ENCODE results near the gene COL8A1. TPM values are rescaled to one million over a fixed set of nuclear protein-coding genes. Genes with fewer than 3 reads are reported as not detected.

The COL8A1 gene
- total and polyA plus RNA-seq, 5 donors: 16.5 to 57.5 (median 34.4) TPM

DNA sequence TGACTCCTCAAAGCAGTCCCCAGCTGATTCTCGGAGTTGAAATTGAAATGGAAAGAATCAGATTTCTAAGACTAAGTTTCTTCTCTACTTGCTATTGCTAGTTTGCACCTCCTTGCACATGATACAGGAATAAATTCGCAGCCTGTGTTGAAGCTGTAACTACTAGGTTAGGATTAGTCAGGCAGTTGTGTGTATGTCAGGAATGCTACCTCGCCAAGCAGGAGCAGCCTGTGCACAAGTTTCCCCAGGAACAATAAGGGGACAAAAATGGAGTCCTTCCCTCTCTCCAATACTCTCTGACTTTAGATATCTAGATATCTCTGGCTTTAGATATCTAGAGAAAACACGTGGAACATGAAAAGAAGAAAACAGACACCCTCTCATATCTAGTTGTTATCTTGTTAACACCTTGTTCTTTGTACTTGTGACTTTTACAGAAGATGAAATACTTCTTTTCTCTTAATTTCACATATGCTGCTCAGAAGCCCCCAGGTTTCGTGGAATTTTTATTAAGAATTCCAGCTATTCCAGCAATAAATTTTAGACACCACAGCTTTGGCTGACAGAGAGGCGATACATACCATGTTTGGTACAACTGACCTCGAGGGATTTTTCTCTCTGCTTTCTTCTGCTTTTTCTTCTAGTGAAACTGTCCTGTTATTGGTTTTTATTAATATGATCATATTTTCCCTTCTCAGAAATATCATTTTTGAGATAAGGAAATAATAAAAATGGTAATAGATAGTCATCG is 123.2 kb downstream of the COL8A1 start:
- Histone ChIP-seq H3K4me3 (ENCODE audit: low read length) (no peak overlapping the region), H3K27ac (ENCODE audit: low read length) (no peak overlapping the region), H3K9me3 (ENCODE audit: control insufficient read depth, low read length) (no peaks in the 10 kb centered on the region), H3K4me1 (ENCODE audit: control insufficient read depth, insufficient read depth, low read length) (no peaks in the 10 kb centered on the region), H3K27me3 (ENCODE audit: control insufficient read depth, insufficient read depth) (no peaks in the 10 kb centered on the region)
- intact Hi-C loops (cut with DNase I): loop anchor here in 1 of 4 donors (10.0 kb wide), 1 partner anchor 267 kb away; no protein-coding TSS in a partner anchor
- DNase-seq: no peak
- 71% methylated on average over 8 of the region's 8 CpGs for WGBS
- ATAC-seq: no peak

DNA sequence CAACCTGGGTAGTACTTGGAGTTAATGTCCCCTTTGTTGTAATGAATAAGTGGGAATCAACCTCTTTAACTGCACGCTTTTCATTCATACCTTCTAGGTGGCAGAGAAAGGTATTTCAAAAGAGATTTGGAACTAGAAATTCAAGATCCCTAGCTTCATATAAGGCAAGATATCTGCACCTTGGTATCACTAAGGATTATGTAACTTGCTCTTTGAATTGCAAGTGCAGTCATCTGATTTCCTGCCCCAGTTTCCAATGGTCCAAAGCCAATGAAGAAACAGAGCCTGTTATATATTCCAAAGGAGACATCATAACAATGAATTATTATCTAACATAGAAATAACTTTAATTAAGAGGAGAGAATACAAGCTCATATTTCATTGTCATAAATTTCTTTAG is 124.5 kb downstream of the COL8A1 start:
- Histone ChIP-seq H3K27ac (ENCODE audit: low read length) (no peak overlapping the region), H3K9me3 (ENCODE audit: control insufficient read depth, low read length) (no peaks in the 10 kb centered on the region), H3K4me1 (ENCODE audit: control insufficient read depth, insufficient read depth, low read length) (no peaks in the 10 kb centered on the region), H3K4me3 (ENCODE audit: low read length) (no peak overlapping the region), H3K27me3 (ENCODE audit: control insufficient read depth, insufficient read depth) (no peaks in the 10 kb centered on the region)
- ATAC-seq (no peak), DNase-seq (no peak)
- 98% methylated on average over 1 of the region's 1 CpG for WGBS
- intact Hi-C loops (cut with DNase I): loop anchor here in 1 of 4 donors (10.0 kb wide), 1 partner anchor 268 kb away; no protein-coding TSS in a partner anchor

DNA sequence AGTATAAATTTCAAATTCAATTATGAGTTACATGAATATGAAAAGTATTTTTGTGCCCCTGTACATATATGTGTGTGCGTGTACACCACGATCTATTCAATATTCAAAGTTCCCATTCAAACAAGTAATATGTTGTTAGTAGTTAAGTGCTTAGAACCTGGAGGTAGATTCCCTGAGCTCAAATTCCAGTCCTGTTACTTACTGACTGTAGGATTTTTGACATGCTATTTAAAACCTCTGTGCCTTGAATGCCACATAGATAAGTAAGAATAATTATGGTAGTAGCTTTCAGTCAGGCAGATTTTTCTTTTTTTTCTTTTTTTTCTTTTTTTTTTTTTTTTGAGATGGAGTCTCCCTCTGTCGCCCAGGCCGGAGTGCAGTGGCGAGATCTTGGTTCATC is 126.0 kb downstream of the COL8A1 start:
- intact Hi-C loops (cut with DNase I): loop anchor here in 1 of 4 donors (10.0 kb wide), 1 partner anchor 270 kb away; no protein-coding TSS in a partner anchor

GRCh38 chr3:99765042-99765942 is 126.9 kb downstream of the COL8A1 start:
- H3K4me3 ChIP-seq (ENCODE audit: low read length): no peak overlapping the region
- WGBS: 75% methylated on average over 2 of the region's 2 CpGs
- H3K27ac ChIP-seq (ENCODE audit: low read length): no peak overlapping the region
- ATAC-seq (peak in 1 of 2 donors; percentile 46), DNase-seq (no peak)
- no peaks in the 10 kb centered on the region for H3K4me1 ChIP-seq (ENCODE audit: control insufficient read depth, insufficient read depth, low read length)
- no peaks in the 10 kb centered on the region for H3K27me3 ChIP-seq (ENCODE audit: control insufficient read depth, insufficient read depth)
- no peaks in the 10 kb centered on the region for H3K9me3 ChIP-seq (ENCODE audit: control insufficient read depth, low read length)
- intact Hi-C loops (cut with DNase I): loop anchor here in 1 of 4 donors (10.0 kb wide), 1 partner anchor 270 kb away; no protein-coding TSS in a partner anchor

More for the DNA sequence above, 126.0 kb downstream of the COL8A1 start:
- Histone ChIP-seq H3K27ac (ENCODE audit: low read length) (no peak overlapping the region), H3K4me1 (ENCODE audit: control insufficient read depth, insufficient read depth, low read length) (no peaks in the 10 kb centered on the region), H3K4me3 (ENCODE audit: low read length) (no peak overlapping the region), H3K27me3 (ENCODE audit: control insufficient read depth, insufficient read depth) (no peaks in the 10 kb centered on the region), H3K9me3 (ENCODE audit: control insufficient read depth, low read length) (no peaks in the 10 kb centered on the region)
- no peak for DNase-seq
- 96% methylated on average over 5 of the region's 5 CpGs for WGBS
- no peak for ATAC-seq

GRCh38 chr3:99767291-99767690 is 128.9 kb downstream of the COL8A1 start:
- no peaks in the 10 kb centered on the region for H3K27me3 ChIP-seq (ENCODE audit: control insufficient read depth, insufficient read depth)
- H3K27ac ChIP-seq (ENCODE audit: low read length): no peak overlapping the region
- 81% methylated on average over 2 of the region's 2 CpGs for WGBS
- intact Hi-C loops (cut with DNase I): loop anchor here in 1 of 4 donors (10.0 kb wide), 1 partner anchor 272 kb away; no protein-coding TSS in a partner anchor
- H3K4me1 ChIP-seq (ENCODE audit: control insufficient read depth, insufficient read depth, low read length): no peaks in the 10 kb centered on the region
- DNase-seq (no peak), ATAC-seq (no peak)
- no peak overlapping the region for H3K4me3 ChIP-seq (ENCODE audit: low read length)
- H3K9me3 ChIP-seq (ENCODE audit: control insufficient read depth, low read length): no peaks in the 10 kb centered on the region

- Histone ChIP-seq H3K4me1 (ENCODE audit: control insufficient read depth, insufficient read depth, low read length) (no peaks in the 10 kb centered on the region), H3K4me3 (ENCODE audit: low read length) (no peak overlapping the region), H3K27ac (ENCODE audit: low read length) (no peak overlapping the region), H3K27me3 (ENCODE audit: control insufficient read depth, insufficient read depth) (no peaks in the 10 kb centered on the region), H3K9me3 (ENCODE audit: control insufficient read depth, low read length) (no peaks in the 10 kb centered on the region)
- ATAC-seq: no peak
- intact Hi-C loops (cut with DNase I): loop anchor here in 1 of 4 donors (10.0 kb wide), 1 partner anchor 273 kb away; no protein-coding TSS in a partner anchor
- DNase-seq: no peak
- 98% methylated on average over 1 of the region's 1 CpG for WGBS
Observed at GRCh38 chr3:99768126-99768525, 129.7 kb downstream of the COL8A1 start.

GRCh38 chr3:99768808-99769501 is 130.6 kb downstream of the COL8A1 start:
- WGBS: 65% methylated on average over 2 of the region's 2 CpGs
- DNase-seq: no peak

DNA sequence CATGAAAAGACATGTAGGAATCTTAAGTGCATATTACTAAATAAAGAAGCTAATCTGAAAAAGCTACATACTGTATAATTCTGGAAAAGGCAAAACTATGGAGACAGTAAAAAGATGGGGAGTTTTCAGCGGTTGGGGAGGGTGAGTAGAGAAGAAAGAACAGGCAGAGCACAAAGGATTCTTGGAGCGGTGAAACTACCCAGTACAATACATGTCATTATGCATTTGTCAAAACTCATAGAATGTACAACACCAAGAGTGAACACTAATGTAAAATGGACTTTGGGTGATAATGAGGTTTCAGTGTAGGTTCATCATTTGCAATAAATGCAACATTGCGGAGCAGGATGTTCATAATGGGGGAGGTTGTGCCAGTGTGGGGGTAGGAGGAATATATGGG is 133.8 kb downstream of the COL8A1 start:
- ATAC-seq (no peak), DNase-seq (no peak)
- H3K4me1 ChIP-seq (ENCODE audit: control insufficient read depth, insufficient read depth, low read length): no peaks in the 10 kb centered on the region
- H3K27me3 ChIP-seq (ENCODE audit: control insufficient read depth, insufficient read depth): no peaks in the 10 kb centered on the region
- H3K9me3 ChIP-seq (ENCODE audit: control insufficient read depth, low read length): no peaks in the 10 kb centered on the region
- intact Hi-C loops (cut with DNase I): no loop called here
- H3K27ac ChIP-seq (ENCODE audit: low read length): no peak overlapping the region
- H3K4me3 ChIP-seq (ENCODE audit: low read length): no peak overlapping the region
- 97% methylated on average over 3 of the region's 3 CpGs for WGBS

More at GRCh38 chr3:99768808-99769501, 130.6 kb downstream of the COL8A1 start:
- H3K9me3 ChIP-seq (ENCODE audit: control insufficient read depth, low read length): no peaks in the 10 kb centered on the region
- no peak for ATAC-seq
- no peaks in the 10 kb centered on the region for H3K27me3 ChIP-seq (ENCODE audit: control insufficient read depth, insufficient read depth)
- no peak overlapping the region for H3K4me3 ChIP-seq (ENCODE audit: low read length)
- intact Hi-C loops (cut with DNase I): loop anchor here in 1 of 4 donors (10.0 kb wide), 1 partner anchor 274 kb away; no protein-coding TSS in a partner anchor
- no peaks in the 10 kb centered on the region for H3K4me1 ChIP-seq (ENCODE audit: control insufficient read depth, insufficient read depth, low read length)
- no peak overlapping the region for H3K27ac ChIP-seq (ENCODE audit: low read length)

DNA sequence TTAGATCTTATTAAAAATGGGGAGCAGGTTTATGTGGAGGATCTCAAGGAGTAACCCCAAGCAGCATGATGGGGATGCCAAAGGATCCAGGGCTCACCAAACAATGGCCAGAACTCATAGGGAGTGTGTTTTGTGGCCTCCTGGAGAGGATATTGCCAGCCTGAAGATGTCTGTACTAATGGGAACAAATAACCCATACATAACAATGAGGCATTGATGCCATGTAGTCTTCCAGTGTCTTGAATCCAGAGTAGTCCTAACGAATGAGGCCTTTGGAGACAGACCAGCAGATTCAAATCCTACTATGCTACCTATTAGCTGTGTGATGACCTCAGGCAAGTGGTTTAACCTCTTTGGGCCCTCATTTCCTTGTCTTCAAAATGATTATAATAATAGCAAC is 134.3 kb downstream of the COL8A1 start:
- intact Hi-C loops (cut with DNase I): no loop called here
- H3K9me3 ChIP-seq (ENCODE audit: control insufficient read depth, low read length): no peaks in the 10 kb centered on the region
- DNase-seq (no peak), ATAC-seq (no peak)
- H3K4me3 ChIP-seq (ENCODE audit: low read length): no peak overlapping the region
- H3K27ac ChIP-seq (ENCODE audit: low read length): no peak overlapping the region
- no peaks in the 10 kb centered on the region for H3K27me3 ChIP-seq (ENCODE audit: control insufficient read depth, insufficient read depth)
- 73% methylated on average over 1 of the region's 1 CpG for WGBS
- no peaks in the 10 kb centered on the region for H3K4me1 ChIP-seq (ENCODE audit: control insufficient read depth, insufficient read depth, low read length)

DNA sequence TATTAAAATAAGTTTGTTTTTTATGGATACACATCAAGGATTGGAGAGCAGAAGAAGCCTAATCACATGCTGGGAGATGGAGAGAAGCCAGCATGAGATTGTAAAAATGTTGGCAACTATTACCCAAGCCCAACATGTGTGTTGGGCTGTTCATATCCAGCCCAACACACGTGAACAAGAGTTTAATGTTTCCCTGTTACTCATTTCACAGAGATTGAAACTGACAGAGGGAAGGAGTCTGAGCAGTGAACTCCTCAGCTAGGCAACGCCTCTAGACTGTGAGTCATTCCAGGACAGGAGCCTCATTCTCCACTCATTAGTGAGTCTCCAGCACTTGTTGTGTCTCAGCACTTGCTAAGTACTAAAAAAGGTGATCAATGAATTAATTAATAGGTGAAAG is 136.1 kb downstream of the COL8A1 start:
- ATAC-seq (peak; percentile 64 to 70), DNase-seq (no peak)
- Histone ChIP-seq H3K27ac (ENCODE audit: low read length) (no peak overlapping the region), H3K27me3 (ENCODE audit: control insufficient read depth, insufficient read depth) (no peaks in the 10 kb centered on the region), H3K4me3 (ENCODE audit: low read length) (no peak overlapping the region), H3K9me3 (ENCODE audit: control insufficient read depth, low read length) (no peaks in the 10 kb centered on the region), H3K4me1 (ENCODE audit: control insufficient read depth, insufficient read depth, low read length) (no peaks in the 10 kb centered on the region)
- intact Hi-C loops (cut with DNase I): no loop called here
- 37% methylated on average over 2 of the region's 2 CpGs for WGBS

All from right cardiac atrium (tissue), 5 donors.